GM12872 (cell line): Measurements from ENCODE around the gene ARFGAP2.
A peak's percentile ranks its signal among the peaks of the same experiment; 100 is the strongest.

ENCODE experiments used
- CTCF ChIP-seq: IDR thresholded peaks from 3 replicates; pipeline ENCODE4 v1.5.1; 2011; ENCODE audit warnings: low read depth, mild to moderate bottlenecking, low read length, moderate library complexity; ENCODE audit not compliant: insufficient read depth

The ARFGAP2 gene

GRCh38 chr11:47192111-47192510 is 15.4 kb upstream of the ARFGAP2 start:
- TF ChIP-seq CTCF, result no peak

- no peak for TF ChIP-seq CTCF
These were observed 12.6 kb upstream of the ARFGAP2 start for GRCh38 chr11:47189100-47189834.

- TF ChIP-seq CTCF, result no peak
These were observed 11.6 kb upstream of the ARFGAP2 start for GRCh38 chr11:47188259-47188658.

- no peak for TF ChIP-seq CTCF
These were observed 11.0 kb upstream of the ARFGAP2 start for GRCh38 chr11:47187723-47188122.

GRCh38 chr11:47186700-47187695 is 10.3 kb upstream of the ARFGAP2 start:
- TF ChIP-seq CTCF, result 0 out of 3 replicates have a peak, but pooled peaks have one; percentile 1

- no peak for TF ChIP-seq CTCF
These were observed 9.5 kb upstream of the ARFGAP2 start, which contains the start of gene PACSIN3 for GRCh38 chr11:47186076-47186699. TSS of gene PACSIN3 (minus strand) at chr11:47186434. CDS start at chr11:47182727, 3,707 bp downstream.
